Choroid plexus epithelial cell (primary cell): ENCODE results near the gene KDM4D.
"Not testable (repeated sequence)": the region's sequence is repeated elsewhere in the genome, so short reads cannot be mapped to it uniquely, and the experiment has no call there.

Source experiments
- DNase-seq: peaks from one replicate; pipeline ENCODE4 v3.0.0-alpha.2; 2010; ENCODE audit warnings: low read depth
- H3K4me3 ChIP-seq: 2 replicates; pipeline ENCODE4 v1.5.1; 2011; ENCODE audit warnings: low read depth, mild to moderate bottlenecking, control low read depth, low read length, moderate library complexity
- TF ChIP-seq, protein P1 (sequence below): conservative IDR thresholded peaks from 2 replicates; pipeline ENCODE4 v1.5.1; 2011; ENCODE audit warnings: low read depth, mild to moderate bottlenecking, control low read depth, inconsistent platforms, low read length, moderate library complexity

The KDM4D gene

DNA sequence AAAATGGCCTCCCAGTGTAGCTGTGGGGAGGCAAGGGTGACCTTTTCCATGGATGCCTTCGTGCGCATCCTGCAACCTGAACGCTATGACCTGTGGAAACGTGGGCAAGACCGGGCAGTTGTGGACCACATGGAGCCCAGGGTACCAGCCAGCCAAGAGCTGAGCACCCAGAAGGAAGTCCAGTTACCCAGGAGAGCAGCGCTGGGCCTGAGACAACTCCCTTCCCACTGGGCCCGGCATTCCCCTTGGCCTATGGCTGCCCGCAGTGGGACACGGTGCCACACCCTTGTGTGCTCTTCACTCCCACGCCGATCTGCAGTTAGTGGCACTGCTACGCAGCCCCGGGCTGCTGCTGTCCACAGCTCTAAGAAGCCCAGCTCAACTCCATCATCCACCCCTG lies 24.8 kb downstream of the KDM4D start:
- no peak for DNase-seq
- TF ChIP-seq, protein P1, sequence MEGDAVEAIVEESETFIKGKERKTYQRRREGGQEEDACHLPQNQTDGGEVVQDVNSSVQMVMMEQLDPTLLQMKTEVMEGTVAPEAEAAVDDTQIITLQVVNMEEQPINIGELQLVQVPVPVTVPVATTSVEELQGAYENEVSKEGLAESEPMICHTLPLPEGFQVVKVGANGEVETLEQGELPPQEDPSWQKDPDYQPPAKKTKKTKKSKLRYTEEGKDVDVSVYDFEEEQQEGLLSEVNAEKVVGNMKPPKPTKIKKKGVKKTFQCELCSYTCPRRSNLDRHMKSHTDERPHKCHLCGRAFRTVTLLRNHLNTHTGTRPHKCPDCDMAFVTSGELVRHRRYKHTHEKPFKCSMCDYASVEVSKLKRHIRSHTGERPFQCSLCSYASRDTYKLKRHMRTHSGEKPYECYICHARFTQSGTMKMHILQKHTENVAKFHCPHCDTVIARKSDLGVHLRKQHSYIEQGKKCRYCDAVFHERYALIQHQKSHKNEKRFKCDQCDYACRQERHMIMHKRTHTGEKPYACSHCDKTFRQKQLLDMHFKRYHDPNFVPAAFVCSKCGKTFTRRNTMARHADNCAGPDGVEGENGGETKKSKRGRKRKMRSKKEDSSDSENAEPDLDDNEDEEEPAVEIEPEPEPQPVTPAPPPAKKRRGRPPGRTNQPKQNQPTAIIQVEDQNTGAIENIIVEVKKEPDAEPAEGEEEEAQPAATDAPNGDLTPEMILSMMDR = no peak
- H3K4me3 ChIP-seq = no peak overlapping the region

DNA sequence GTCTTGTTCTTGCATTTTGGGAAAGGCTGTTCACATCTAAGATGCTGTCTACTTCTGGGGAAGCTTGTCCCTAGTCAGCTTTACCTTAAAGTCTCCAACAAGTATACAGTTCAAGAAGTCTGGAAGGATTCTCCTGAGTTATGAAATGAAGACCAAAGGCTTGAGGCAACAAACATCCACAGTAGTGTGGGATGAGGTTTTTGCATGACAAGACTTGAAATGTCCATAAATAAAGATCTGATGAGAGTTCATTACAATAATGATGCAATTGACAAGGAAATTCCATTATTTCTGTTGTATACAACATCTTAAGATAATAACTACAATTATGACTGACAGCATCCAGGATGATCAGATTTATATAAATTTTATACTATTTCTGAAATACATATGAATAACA lies 30.2 kb downstream of the KDM4D start:
- TF ChIP-seq, protein P1 = no peak
- DNase-seq = no peak
- H3K4me3 ChIP-seq = no peak overlapping the region

DNA sequence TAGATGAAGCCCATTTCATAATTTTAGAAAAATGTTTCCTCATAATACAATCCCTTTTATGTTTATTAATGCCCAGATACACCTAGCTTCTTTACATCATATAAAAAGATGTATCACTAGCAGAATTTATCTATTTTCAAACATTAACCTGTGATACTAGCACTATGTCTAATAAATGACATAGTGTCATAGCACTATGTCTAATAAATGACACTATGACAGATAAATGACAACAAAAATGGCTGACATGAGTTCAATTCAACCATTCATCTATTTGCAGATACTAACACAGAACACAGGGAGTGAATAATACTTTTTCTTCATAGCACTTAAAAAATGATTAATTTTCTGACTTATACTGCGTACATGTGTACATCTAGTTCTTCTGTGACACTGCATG lies 32.1 kb downstream of the KDM4D start:
- DNase-seq = no peak
- no peak overlapping the region for H3K4me3 ChIP-seq
- TF ChIP-seq, protein P1 = no peak

DNA sequence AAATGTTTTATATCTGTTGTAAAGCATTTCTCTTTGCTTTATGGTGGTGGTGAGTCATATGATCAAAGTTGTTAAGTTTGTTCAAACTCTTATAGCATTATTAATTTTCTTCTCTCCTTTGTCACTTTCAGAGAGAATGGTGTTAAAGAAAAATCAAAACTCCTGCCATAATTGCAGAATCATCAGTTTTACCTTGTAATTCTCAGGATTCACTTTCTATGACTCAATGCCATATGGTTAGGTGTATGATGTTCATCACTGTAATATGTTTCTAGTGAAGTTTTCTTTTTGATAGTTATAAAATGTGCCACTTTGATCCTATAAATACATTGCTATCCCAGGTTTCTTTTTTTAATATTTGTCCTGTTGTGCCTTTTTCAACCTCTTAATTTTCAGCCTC lies 37.9 kb downstream of the KDM4D start:
- H3K4me3 ChIP-seq = no peak overlapping the region
- TF ChIP-seq, protein P1 = no peak
- no peak for DNase-seq

GRCh38 chr11:95014184-95014821 lies 40.8 kb downstream of the KDM4D start:
- no peak overlapping the region for H3K4me3 ChIP-seq
- TF ChIP-seq, protein P1 = no peak
- no peak for DNase-seq

DNA sequence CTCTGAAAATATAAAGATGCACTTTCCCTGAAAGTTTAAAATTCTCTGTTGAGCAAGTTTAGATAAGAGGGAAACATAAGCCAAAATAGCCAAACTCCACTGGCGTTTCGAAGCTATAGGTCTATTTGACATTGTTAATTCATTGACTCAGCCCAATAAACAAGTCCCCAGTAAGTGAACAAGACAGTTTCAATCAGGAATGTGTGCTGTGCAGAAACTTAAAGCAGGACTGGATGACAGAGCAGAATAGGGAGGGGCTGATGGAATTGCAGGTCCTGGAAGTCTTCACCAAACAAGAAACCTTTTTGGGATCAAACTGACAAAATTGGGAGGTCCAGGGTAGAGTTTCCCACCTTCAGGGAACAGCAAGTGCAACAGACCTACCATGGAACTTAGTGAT lies 42.6 kb downstream of the KDM4D start:
- TF ChIP-seq, protein P1 = no peak
- DNase-seq = no peak
- H3K4me3 ChIP-seq = no peak overlapping the region

GRCh38 chr11:95021468-95021867 lies 48.0 kb downstream of the KDM4D start:
- not testable (repeated sequence) for H3K4me3 ChIP-seq

More at GRCh38 chr11:95021468-95021867, 48.0 kb downstream of the KDM4D start:
- not testable (repeated sequence) for DNase-seq
